Right forelimb (tissue), 1 donor: ENCODE data around the gene DRICH1.
"Not testable (repeated sequence)": the region's sequence is repeated elsewhere in the genome, so short reads cannot be mapped to it uniquely, and the experiment has no call there.

Experiments
- DNase-seq: peaks from one replicate; pipeline ENCODE4 v3.0.0-alpha.2; 2018

DRICH1 gene

DNA sequence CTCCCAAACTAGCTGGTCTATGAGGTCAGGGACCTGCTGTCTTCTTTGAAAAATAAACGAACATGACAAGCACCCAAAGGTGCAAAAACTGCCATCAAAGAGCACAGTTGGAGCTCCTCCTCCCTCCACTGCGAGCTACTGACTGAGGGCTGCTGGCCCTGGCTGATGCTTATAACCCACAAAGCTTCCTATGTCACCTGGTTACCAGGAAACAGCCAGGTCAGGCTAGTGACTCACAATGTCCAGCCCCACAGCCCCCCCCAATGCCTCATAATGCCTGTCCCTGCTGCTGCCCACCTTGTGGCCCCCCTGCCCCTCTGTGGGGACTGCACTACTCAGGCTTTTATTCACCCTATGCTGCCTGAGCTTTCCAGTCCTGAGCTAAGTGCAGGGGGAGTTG, at the start of gene DRICH1:
Gene DRICH1, minus strand, starts transcription at position 144 of the 400 bp plus-strand sequence. CDS start 298 bp downstream, outside the sequence.
- no peak for DNase-seq

DNA sequence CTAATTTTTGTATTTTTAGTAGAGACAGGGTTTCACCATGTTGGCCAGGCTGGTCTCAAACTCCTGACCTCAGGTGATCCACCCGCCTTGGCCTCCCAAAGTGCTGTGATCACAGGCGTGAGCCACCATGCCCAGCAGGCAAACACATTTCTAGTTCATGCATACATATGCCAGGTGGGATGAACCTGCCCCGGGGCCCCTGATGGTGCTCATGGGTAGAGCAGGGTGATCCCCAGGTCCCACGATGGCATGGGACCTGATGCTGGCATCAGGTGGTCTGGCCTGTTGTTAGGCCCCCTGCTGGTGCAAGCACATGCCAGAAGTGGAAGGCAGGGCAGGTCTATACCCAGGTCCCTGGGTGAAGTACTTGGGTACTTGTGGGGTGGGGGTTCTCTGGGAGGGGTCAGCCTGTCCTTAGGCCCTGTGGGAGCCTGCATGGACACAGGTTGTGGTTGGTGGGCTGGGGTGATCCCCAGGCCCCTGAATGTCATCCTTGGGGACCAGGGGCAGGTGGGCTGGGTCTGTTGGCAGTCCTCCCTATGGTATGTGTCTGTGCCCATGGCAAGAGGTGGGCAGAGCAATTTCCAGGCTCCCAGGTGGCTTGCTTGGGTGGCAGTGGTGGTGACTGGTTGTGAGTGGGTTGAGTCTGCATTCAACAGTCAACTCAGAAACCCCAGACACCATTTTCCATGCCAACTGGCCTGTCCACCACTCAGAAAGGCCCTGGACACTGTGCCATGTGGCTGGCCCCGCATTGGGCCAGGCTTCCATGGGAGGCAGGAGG, 49.1 kb upstream of the DRICH1 start:
- no peak for DNase-seq

DNA sequence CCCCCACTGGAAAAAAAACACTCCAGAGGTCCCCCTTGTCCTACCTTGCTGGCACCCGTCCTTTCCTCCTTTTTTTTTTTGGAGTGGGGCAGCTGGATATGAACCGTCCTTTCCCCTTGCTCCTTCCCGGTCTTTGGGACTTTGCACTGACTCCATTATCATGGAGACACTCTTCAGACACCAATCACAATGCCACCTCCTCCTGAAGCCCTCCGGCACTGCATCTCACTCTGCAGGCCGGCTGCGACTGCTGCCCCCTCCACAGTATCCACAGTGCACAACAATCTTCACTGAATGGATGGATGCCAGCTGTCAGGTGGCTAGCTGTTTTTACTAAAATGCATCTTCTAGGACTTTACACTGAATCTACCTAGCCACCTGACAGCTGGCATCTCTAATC, 46.0 kb upstream of the DRICH1 start:
- DNase-seq = no peak

DNA sequence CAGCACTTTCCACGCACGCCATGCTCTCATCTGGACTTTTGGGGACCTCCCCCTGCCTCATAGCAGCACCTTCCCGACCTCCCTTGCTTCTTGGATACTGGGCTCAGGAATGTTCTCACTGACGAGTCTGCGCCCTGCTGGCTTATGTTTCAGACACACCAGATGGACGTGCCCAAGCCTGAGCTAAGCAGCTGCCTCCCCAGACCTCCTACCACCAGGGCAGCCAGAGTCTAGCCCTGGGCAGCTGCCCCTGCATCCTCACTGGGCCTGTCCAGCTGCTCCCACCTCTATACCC, 45.5 kb upstream of the DRICH1 start:
- no peak for DNase-seq

DNA sequence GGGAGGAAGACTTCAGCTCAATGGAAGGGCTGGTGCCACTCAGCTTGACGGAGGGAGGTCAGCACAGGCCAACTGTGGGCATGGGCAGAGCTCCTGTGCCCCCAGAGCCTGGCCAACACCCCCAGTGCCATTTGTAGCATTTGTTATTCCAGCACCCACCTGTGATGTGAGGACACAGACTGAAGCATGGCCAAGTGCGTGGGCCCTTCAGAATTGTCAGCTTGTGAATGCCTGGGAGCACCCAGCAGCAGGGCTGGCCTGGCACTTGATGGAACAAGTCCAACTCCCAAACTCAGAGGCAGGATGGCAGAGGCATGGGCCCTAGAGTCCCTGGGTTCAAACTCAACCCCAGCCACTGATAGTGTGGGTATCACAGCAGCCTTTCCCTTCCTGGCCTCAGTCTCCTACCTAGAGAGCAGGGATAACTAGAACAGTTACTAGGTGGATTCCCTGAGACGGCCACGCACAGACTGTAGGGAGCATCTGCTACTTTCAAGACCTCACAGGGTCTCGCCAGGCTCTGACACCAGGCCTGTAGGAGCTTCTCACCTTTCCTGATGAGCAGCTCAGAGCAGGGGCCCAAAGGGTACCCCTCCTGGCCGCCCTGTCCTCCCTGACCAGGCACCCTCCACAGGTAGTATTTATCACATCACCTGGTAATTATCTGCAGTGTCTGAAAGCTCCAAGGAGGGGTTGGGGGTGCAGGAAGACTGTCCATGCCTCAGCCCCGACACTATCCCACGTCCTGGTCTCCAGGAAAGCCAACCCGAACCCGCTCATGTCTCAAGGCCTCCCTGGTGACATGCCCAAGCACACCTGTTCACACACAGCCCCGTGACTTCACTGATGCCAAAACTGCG, 45.0 kb upstream of the DRICH1 start:
- not testable (repeated sequence) for DNase-seq

DNA sequence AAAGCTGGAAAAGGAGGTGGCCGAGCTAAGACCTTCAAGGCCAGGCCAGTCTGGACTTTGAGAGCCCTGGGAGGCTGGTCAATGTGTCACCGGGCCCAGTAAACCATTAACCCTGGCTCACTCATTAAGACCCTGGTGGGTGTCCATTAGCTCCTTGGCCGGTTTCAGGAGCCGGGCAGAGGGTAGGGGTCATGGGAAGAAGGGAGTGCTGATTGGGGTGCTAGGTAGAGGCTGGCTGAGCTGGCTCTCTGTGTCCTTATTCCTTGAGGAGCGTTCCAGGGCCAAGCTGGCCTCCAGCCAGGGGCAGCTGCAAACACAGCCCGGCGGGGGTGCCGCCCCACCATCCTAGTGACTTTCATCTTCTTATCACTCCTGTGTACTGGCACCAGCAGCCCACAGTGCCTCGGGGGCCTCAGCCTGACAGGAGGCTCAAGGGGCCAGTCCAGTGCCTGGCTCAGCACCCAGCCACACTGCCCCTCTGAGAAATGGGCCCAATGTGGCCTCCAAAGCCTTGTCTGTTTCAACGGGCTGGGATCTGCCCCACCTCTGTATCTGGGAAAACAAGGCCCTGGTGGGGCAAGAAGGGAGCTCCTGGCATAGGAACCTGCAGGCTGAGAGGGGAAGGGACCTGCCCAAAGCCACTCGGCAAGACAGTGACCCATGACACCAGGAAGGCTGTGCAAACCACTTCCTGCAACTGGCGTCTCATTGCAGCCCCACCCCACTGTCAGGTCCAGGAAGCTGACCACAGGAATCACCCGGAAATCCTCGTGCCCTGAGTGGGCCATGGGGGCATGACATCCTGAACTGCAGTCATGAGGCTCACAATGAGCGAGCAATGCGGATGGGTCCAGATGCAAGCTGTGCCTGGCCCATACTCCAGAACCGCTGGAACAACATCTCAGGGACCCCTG, 43.6 kb upstream of the DRICH1 start:
- no peak for DNase-seq

DNA sequence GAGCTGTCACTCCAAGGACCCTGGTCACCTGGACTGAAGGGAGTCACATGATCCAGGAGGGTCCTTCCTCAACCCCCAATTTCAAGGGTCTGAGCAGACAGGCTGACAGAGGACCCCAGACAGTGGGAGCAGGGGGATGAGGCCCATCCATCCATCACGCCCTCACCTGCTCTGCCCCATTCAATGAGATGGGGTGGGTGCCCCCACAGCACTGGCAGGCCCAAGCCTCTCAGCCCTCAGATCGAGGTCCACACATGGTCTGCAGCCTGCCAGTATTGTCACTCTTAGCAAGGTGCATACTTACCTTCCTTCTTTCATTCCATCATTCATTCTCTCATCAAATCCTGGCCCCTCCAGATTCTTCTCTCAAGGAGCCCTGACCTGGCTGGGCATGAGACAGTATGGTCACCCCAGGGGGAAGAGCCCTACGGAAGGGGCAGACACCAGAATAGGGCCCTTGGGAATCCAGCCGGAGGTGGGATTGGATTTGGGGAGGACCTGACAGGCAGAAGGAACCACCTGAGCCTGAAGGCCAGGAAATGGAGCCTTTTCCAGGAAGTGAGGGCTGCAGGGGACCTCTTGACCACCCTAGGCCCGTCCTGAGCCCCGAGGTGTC, 42.9 kb upstream of the DRICH1 start:
- DNase-seq = not testable (repeated sequence)

- DNase-seq = no peak
Measured at GRCh38 chr22:23673826-23674690, 41.9 kb upstream of the DRICH1 start.

GRCh38 chr22:23673050-23673620, 41.0 kb upstream of the DRICH1 start:
- no peak for DNase-seq

GRCh38 chr22:23672307-23673049, 40.4 kb upstream of the DRICH1 start:
- DNase-seq = not testable (repeated sequence)

- not testable (repeated sequence) for DNase-seq
Measured at GRCh38 chr22:23671387-23671786, 39.3 kb upstream of the DRICH1 start.

DNA sequence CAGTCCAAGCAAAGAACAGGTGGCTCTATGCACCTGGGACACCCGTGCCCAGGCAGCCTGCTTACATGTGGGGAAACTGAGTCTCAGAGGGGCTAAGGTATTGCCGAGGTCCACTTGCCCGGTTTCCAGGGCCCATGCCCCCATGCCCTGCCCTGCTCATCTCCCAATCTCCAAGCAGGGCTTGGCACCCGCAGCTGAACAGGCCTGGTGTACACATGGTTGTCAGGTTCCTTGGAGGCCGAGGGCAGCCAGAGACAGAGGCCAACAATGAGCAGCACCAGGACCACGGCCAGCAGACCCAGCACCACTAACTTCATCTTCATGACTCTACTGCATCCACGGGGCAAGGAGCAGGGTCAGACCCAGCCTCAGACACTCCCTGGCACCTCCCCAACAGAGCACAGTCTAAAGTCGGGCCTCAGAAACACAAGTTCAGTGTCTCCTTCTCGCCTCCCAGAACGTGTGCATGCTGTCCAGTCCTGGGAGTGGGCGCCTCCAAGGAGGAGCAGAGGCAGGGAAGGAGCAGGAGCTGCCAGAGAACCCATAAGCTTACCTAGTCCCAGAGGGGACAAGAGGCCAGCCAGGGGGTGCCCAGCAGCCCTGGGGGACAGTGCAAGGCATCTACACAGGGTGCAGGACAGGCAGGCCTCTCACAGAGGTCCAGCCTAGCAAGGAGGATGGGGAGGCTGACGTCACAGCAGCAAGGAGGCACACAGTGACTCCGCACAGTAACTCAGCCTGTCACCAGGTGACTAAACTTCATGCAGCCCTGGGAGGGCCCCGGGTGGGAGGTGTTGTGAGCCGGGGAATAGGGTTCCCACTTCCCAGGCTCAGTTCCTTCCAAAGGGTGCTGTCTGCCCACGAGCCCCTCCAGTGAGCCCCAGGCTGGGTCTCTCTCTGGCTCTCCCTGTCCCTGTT, 38.5 kb upstream of the DRICH1 start:
- DNase-seq = no peak

DNA sequence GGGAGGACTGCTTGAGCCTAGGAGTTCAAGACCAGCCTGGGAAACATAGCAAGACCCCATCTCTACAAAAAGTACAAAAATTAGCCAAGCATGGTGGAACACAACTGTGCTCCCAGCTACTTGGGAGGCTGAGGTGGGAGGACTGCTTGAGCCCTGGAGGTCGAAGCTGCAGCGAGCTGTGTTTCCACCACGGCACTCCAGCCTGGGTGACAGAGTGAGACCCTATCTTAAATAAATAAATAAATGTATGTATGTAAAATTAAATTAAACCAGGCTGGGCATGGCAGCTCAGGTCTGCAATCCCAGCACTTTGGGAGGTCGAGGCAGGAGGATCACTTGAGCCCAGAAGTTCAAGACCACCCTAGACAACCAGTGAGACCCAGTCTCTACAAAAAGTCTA, 28.3 kb upstream of the DRICH1 start:
- not testable (repeated sequence) for DNase-seq

GRCh38 chr22:23657727-23658126, 25.6 kb upstream of the DRICH1 start:
- DNase-seq = no peak

DNA sequence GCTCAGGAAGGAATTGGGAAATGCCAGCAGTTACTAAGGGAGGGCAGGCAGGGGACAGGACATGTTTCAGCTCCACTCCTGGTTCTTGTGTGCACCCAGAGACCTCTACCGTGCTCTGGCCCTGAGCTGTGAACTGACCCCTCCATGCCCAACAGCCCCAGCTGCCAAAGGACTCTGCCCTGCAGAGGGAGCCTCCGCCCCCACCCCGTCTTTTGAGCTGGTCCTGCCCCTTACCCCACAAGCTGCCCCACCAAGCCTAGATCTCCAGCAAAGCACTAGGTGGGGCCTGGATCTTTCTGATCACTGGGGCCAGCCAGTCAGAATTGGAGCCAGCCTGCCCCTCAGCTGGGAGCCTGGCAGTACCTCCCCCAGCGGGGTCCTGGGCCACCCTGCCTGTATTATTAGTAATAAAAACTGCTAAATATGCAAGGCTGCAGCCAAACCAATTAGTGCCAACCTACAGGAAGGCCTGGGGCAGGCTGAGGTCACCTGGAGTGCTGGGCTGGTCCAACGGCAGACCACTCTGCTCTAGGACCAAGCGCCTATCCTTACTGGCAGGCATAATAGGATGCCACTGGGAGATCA, 23.9 kb upstream of the DRICH1 start:
- DNase-seq = no peak

DNA sequence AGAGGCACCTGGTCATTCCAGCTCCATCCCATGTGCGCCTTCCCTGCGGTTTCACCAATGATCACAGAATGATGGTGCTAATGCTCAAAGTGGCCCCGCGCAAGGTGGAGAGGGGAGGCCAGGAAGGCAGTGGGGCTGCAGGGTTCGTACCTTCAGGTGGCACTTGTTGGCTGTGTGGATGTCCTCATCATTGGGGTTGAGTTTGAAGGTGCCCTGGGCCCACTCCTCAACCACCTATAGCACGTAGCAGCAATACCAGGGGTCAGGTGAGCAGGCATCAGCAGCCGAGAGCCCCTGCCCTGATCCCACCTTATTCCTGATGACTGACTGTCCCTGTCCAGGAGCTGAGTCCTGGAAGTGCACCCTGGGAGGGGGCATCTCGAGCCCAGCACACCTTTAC, 20.6 kb upstream of the DRICH1 start:
- DNase-seq = no peak

- DNase-seq = no peak
Measured at GRCh38 chr22:23652286-23652685, 20.2 kb upstream of the DRICH1 start.

- no peak for DNase-seq
Measured at GRCh38 chr22:23651676-23652075, 19.6 kb upstream of the DRICH1 start.

DNA sequence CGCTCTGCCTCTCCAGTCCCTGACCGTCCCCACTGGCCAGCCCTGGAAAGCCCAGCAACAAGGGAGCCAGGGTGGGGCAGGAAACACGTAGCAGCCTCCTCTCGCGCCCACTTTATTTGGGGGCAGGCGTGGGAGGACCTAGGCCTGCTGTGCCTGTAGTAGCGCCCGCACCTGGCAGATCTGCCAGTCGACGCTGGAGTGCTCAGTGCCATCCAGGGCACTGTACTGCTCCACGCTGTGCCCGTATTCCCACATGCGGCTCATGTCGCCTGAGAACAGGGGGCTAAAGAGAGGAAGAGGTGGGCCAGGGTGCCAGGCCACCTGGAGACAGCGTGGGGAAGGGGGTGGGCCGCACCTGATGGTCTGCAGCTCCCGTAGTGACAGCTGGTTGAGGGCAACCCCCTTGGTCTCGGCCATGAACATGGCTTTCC, 17.0 kb upstream of the DRICH1 start:
- DNase-seq = no peak
